ENCODE results near the gene SEMA6C.

SEMA6C gene

GRCh38 chr1:151167116-151167515, 20.7 kb upstream of the SEMA6C start:
- no peak for DNase-seq (ENCODE audit: low read depth, low spot score)
- TF ChIP-seq, protein P1, sequence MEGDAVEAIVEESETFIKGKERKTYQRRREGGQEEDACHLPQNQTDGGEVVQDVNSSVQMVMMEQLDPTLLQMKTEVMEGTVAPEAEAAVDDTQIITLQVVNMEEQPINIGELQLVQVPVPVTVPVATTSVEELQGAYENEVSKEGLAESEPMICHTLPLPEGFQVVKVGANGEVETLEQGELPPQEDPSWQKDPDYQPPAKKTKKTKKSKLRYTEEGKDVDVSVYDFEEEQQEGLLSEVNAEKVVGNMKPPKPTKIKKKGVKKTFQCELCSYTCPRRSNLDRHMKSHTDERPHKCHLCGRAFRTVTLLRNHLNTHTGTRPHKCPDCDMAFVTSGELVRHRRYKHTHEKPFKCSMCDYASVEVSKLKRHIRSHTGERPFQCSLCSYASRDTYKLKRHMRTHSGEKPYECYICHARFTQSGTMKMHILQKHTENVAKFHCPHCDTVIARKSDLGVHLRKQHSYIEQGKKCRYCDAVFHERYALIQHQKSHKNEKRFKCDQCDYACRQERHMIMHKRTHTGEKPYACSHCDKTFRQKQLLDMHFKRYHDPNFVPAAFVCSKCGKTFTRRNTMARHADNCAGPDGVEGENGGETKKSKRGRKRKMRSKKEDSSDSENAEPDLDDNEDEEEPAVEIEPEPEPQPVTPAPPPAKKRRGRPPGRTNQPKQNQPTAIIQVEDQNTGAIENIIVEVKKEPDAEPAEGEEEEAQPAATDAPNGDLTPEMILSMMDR (IDR thresholded peaks at IDR 0.05; ENCODE audit: low read depth, low read length), result no peak
- H3K4me3 ChIP-seq (ENCODE audit: low read depth, low read length), result peak overlapping the region; percentile 92
- in situ Hi-C loops (cut with HindIII; ENCODE audit: low sequenced_read_pairs), result no loop called here

- in situ Hi-C loops (cut with HindIII; ENCODE audit: low sequenced_read_pairs), result no loop called here
- DNase-seq (ENCODE audit: low read depth, low spot score), result peak; percentile 69
Observed at GRCh38 chr1:151166505-151166956, 20.1 kb upstream of the SEMA6C start.

GRCh38 chr1:151165738-151166504, 19.5 kb upstream of the SEMA6C start, which contains the start of the genes LYSMD1 and SCNM1:
TSS of gene LYSMD1 (minus strand) at chr1:151165902. CDS start at chr1:151165258, 644 bp downstream.
TSS of gene SCNM1 (plus strand) at chr1:151166144. CDS start at chr1:151166153, 9 bp downstream.
- TF ChIP-seq, protein P1 (IDR thresholded peaks at IDR 0.05; ENCODE audit: low read depth, low read length), result no peak
- in situ Hi-C loops (cut with HindIII; ENCODE audit: low sequenced_read_pairs), result no loop called here
- H3K4me3 ChIP-seq (ENCODE audit: low read depth, low read length), result peak within 1 kb of the TSS; percentile 92
- DNase-seq (ENCODE audit: low read depth, low spot score), result peak; percentile 99

More at GRCh38 chr1:151166505-151166956, 20.1 kb upstream of the SEMA6C start:
- peak overlapping the region; percentile 92 for H3K4me3 ChIP-seq (ENCODE audit: low read depth, low read length)
- TF ChIP-seq, protein P1 (IDR thresholded peaks at IDR 0.05; ENCODE audit: low read depth, low read length), result no peak

DNA sequence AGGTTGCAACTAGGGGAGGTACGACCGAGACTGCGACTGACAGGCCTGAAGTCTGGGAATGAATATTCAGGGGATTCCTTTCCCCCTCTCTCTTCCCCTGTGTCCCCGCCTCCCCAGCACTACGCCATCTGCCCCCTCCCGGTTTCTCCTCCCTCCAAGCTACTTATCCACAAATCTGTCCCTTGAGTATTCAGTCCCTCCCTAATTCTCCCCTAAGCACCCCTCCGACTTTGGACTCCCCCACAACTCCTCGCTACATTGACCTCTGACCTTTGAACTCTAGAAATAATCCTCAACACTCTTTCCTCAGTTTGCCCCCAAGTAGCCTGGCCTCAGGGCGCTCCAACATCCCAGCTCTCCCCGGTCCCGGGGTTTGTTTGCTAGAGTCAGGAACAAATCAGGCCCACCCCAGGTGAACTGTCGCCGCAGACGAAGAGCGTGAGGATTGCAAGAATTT, 18.9 kb upstream of the SEMA6C start:
- TF ChIP-seq, protein P1 (IDR thresholded peaks at IDR 0.05; ENCODE audit: low read depth, low read length), result no peak
- DNase-seq (ENCODE audit: low read depth, low spot score), result peak; percentile 45
- H3K4me3 ChIP-seq (ENCODE audit: low read depth, low read length), result peak overlapping the region; percentile 92
- in situ Hi-C loops (cut with HindIII; ENCODE audit: low sequenced_read_pairs), result no loop called here

- no peak for DNase-seq (ENCODE audit: low read depth, low spot score)
- in situ Hi-C loops (cut with HindIII; ENCODE audit: low sequenced_read_pairs), result no loop called here
- peak overlapping the region; percentile 92 for H3K4me3 ChIP-seq (ENCODE audit: low read depth, low read length)
- TF ChIP-seq, protein P1 (IDR thresholded peaks at IDR 0.05; ENCODE audit: low read depth, low read length), result no peak
Observed at GRCh38 chr1:151164732-151165280, 18.4 kb upstream of the SEMA6C start.

DNA sequence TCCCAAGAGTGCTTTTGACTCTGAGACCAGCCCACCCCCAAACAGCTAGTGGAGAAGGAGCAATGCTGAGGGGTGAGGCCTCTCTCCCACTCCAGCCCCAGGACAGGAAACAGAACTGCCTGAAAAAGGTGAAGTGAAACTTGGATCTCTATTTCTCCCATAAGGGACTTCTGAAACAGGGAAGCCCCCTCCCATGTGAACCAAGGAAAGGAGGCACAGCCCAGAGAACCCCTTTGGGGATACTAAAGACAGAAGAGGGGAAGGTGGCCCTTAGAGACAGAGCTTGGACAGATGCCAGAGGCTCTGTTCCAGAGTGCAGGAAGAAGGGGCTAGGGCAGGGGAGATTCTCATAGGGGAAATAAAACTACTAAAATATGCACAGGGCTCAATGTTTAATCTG, 12.9 kb upstream of the SEMA6C start:
- no peak for DNase-seq (ENCODE audit: low read depth, low spot score)
- in situ Hi-C loops (cut with HindIII; ENCODE audit: low sequenced_read_pairs), result no loop called here
- H3K4me3 ChIP-seq (ENCODE audit: low read depth, low read length), result no peak overlapping the region
- TF ChIP-seq, protein P1 (IDR thresholded peaks at IDR 0.05; ENCODE audit: low read depth, low read length), result no peak

Measured in astrocyte of the spinal cord (primary cell).